ACHN (cell line): ENCODE data around the gene PSMC3IP.
A peak's percentile ranks its signal among the peaks of the same experiment; 100 is the strongest.
"Not testable (repeated sequence)": the region's sequence is repeated elsewhere in the genome, so short reads cannot be mapped to it uniquely, and the experiment has no call there.

Experiments used
- DNase-seq: peaks from one replicate; pipeline ENCODE4 v3.0.0-alpha.2; 2015
- in situ Hi-C: cut with HindIII; loops from 2 replicates; pipeline ENCODE4 v1.10.0; 2017; ENCODE audit warnings: low sequenced_read_pairs, low pct_ligation_motif_present, low pct_unique_long_range_greater_than_20kb

PSMC3IP gene

DNA sequence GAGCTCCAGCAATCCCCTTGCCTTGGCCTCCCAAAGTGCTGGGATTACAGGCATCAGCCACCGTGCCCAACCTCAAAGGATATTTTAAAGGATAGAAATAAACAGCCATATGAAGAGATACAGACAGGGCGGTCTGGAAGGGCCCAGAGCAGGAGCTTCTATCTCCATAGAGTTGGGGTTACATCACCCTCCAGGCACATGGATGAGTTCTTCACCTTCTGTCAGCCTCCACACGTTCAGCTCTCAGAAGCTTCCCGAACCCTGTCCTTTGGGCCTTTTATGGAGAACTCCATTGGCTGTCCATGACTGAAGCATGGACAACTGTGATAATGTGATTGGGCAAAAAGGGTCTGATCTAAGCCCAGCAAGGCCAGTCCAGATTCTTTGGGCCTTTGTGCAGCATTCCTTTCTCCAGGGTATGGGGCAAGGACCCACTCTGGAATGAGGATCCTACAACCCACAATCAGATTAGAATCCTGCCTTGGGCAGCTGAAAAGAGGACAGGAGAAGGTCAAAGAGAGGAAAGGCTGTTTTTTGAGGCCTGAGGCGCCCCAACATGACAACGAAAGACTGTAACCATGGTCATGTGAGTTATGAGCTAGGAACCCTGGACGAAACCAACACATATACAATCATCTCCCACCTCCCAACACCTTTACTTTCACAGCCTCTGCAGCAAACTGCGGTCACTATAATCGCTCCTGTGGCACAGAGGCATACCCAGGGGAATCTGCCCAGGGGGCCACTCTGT, 31.6 kb downstream of the PSMC3IP start:
- in situ Hi-C loops, result not testable (repeated sequence)

DNA sequence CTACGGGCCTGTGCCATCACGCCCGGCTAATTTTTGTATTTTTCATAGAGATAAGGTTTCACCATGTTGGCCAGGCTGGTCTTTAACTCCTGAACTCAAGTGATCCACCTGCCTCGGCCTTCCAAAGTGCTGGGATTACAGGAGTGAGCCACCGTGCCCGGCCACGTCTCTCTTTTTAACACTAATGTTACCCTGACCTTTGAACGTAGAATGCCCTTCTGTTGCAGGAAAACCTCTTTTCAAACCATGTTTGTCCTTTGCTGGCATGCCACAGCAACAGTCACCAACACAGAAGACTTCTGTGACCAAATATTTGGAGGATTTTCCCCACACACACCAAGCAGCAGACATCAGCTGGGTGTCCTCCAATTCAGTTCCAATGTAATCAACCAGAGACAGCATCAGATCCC, 32.6 kb downstream of the PSMC3IP start:
- no peak for DNase-seq
- in situ Hi-C loops, result no loop called here

More for the DNA sequence above, 31.6 kb downstream of the PSMC3IP start:
- not testable (repeated sequence) for DNase-seq

DNA sequence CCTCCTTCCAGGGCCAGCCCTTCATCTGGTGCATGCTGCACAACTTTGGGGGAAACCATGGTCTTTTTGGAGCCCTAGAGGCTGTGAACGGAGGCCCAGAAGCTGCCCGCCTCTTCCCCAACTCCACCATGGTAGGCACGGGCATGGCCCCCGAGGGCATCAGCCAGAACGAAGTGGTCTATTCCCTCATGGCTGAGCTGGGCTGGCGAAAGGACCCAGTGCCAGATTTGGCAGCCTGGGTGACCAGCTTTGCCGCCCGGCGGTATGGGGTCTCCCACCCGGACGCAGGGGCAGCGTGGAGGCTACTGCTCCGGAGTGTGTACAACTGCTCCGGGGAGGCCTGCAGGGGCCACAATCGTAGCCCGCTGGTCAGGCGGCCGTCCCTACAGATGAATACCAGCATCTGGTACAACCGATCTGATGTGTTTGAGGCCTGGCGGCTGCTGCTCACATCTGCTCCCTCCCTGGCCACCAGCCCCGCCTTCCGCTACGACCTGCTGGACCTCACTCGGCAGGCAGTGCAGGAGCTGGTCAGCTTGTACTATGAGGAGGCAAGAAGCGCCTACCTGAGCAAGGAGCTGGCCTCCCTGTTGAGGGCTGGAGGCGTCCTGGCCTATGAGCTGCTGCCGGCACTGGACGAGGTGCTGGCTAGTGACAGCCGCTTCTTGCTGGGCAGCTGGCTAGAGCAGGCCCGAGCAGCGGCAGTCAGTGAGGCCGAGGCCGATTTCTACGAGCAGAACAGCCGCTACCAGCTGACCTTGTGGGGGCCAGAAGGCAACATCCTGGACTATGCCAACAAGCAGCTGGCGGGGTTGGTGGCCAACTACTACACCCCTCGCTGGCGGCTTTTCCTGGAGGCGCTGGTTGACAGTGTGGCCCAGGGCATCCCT, 34.1 kb downstream of the PSMC3IP start:
- no peak for DNase-seq
- in situ Hi-C loops, result no loop called here

DNA sequence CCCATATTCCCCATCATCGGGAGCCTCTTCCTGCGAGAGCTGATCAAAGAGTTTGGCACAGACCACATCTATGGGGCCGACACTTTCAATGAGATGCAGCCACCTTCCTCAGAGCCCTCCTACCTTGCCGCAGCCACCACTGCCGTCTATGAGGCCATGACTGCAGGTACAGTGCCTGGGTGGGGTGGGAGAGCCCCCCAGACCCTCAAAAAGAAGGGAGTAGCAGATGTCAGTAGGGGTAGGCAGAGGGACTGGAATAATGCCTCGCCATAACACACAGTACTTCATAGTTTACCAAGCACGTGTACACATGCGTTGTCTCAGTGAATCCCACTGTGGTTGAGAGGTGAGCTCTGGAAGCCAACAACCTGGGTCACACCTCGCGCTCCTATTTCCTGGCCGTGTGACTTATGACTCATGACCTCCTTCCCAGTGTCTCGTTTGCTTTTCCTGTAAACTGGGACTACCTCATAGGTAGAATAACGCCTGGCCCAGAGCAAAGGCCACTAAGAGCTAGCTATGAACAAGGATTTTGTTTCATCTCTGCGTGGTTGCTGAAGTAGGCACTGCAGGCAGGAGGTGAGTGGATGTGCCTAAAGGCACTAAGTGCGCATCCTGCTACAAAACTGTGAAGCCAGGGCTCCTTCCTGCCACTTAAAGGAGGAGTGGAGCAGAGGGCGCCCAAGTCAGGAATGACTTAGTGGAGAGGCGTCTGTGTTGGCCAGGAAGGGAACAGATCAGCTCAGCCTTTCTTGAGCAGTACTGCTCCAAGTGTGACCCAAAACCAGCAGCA, 36.3 kb downstream of the PSMC3IP start:
- in situ Hi-C loops, result no loop called here
- DNase-seq, result no peak

DNA sequence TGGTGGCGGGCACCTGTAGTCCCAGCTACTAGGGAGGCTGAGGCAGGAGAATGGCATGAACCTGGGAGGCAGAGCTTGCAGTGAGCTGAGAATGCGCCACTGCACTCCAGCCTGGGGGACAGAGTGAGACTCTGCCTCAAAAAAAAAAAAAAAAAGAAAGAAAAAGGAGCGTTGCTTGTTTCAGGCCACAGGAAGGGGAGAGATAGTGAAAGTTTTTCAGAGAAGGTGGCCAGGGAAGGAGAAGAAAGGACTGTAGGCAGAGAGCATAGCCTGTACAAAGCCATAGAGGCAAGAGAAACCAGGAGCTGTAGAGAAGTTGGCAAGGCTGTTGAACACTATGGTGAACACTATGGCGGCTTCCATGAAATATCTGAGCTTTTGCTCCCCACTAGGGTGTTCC, 37.0 kb downstream of the PSMC3IP start:
- DNase-seq, in situ Hi-C loops: not testable (repeated sequence)

DNA sequence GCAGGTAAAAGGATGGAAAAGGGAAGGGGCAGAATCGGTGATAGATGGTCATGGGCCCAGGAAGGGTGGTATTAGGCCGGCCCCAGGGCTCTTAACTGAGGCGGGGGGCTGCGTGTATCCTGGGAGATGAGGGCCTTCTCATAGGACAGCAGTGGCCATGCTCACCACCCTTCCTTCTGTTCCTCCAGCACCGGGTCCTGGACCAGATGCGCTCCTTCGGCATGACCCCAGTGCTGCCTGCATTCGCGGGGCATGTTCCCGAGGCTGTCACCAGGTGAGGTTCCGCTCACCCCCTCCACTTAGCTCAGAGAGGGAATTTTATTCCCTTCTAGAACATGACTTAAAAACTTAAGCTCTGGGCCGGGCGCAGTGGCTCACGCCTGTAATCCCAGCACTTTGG, 39.0 kb downstream of the PSMC3IP start:
- no peak for DNase-seq
- in situ Hi-C loops, result no loop called here

DNA sequence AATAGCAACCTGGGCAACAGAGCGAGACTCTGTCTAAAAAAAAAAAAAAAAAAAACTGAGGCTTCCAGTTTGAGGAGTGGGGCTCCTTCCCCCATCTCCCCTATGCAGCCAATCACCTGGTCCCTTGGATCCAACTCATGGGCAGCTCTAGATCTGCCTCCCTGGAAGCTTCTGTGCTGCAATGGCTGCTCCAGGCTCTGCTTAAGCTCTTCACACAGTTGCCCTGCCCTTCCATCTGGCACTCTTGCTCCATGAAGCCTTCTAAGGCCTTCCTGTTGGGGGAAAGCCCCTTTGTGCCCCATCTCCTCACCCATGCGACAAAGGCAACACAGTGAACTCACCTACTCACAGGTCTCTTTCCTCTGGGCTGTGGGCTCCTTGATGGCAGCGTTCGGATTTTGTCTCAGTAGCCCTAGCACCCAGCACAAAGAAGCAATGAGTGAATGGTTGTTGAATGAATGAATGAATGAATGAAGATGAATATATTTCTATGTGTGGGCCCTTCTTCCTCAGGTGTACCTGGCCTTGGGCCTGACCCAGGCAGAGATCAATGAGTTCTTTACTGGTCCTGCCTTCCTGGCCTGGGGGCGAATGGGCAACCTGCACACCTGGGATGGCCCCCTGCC, 39.6 kb downstream of the PSMC3IP start:
- no peak for DNase-seq
- in situ Hi-C loops, result no loop called here

DNA sequence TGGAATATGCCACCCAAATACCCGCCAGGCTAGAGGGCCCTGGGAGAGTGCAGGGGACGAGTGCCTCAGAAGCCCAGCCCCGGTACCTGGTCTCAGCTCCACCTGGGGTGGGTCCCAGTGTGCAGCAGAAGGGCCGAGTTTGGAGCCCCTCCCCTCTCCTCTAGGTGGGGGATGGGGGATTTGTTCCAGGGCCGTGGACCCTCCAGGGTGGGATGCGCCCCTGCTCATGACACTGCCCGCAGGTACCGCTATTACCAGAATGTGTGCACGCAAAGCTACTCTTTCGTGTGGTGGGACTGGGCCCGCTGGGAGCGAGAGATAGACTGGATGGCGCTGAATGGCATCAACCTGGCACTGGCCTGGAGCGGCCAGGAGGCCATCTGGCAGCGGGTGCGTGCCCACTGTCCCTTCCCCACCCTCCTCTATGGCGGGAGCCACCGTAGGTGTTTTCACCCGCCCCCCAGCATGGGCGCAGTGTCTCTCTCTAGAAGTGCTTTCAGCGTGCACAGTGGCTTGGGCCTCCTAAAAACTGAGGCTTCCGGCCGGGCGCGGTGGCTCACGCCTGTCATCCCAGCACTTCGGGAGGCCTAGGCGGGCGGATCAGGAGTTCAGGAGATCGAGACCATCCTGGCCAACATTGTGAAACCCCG, 40.2 kb downstream of the PSMC3IP start:
- no peak for DNase-seq
- in situ Hi-C loops, result no loop called here

DNA sequence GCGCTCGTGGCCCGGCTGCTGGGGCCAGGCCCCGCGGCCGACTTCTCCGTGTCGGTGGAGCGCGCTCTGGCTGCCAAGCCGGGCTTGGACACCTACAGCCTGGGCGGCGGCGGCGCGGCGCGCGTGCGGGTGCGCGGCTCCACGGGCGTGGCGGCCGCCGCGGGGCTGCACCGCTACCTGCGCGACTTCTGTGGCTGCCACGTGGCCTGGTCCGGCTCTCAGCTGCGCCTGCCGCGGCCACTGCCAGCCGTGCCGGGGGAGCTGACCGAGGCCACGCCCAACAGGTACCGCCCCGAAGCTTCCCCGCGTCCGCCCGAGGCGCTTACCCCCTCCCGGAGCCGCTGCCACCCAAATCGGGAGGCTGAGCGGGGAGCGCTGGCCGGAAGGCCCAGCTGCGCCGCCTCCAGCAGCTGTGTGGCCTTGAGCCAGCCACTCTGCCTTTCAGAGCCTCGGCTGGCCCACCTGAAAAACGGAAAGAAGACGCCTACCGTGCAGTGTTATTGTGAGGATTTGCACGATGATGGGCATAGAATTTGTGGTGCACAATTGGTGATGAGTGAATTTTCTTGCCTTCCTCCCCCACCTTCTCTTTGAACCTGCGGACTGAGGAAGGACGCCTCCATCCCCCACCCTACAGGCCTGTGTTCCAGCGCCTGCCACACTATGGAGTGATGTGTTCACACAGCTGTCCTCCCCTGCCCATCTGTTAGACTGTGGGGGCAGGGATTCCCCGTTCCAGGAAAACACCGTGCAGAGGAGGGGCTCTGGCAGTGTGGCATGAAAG, 41.0 kb downstream of the PSMC3IP start:
- peak; percentile 83 for DNase-seq
- in situ Hi-C loops, result no loop called here

DNA sequence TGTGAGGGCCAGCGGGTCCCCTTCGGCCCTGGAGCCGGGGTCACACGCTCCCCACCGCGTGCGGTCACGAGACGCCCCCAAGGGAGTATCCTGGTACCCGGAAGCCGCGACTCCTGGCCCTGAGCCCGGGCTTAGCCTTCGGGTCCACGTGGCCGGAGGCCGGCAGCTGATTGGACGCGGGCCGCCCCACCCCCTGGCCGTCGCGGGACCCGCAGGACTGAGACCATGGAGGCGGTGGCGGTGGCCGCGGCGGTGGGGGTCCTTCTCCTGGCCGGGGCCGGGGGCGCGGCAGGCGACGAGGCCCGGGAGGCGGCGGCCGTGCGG, 41.5 kb downstream of the PSMC3IP start, which contains the start of gene NAGLU:
TSS of gene NAGLU (plus strand) at position 194 of the 324 bp plus-strand sequence. CDS start at position 226, 32 bp downstream.
- peak; percentile 91 for DNase-seq
- in situ Hi-C loops, result no loop called here

DNA sequence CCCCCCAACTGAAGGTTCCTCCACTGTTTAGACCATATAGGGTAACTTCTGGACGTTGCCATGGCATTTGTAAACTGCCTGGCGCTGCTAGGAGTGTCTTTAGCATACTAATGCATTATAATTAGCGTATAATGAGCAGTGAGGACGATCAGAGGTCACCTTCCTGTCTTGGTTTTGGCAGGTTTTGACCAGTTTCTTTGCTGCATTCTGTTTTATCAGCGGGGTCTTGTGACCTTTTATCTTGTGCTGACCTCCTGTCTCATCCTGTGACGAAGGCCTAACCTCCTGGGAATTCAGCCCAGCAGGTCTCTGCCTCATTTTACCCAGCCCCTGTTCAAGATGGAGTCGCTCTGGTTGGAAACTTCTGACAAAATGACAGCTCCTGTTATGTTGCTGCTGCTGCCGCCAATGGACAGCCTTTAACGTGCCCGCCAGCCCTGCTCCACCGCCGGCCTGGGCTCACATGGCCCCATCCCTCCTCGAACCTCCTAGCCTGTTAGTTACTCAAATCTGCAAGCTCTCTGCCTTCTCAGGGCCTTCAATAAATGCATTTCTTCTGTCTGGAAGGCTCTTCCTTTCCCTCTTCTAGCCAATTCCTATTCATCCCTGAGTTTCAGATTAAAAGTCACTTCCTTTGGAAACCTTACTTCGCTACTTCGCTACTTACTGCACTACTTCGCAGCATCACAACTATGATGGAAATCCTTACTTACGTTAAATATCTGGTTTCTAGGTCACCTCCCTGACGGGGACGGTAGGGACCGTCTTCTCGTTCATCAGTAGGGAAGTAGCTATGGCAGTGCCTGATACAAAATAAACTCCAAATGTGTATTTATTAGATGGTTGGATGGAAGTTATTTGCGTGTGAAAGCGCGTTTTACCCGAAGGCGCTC, 42.1 kb downstream of the PSMC3IP start:
- DNase-seq, result no peak
- in situ Hi-C loops, result no loop called here

DNA sequence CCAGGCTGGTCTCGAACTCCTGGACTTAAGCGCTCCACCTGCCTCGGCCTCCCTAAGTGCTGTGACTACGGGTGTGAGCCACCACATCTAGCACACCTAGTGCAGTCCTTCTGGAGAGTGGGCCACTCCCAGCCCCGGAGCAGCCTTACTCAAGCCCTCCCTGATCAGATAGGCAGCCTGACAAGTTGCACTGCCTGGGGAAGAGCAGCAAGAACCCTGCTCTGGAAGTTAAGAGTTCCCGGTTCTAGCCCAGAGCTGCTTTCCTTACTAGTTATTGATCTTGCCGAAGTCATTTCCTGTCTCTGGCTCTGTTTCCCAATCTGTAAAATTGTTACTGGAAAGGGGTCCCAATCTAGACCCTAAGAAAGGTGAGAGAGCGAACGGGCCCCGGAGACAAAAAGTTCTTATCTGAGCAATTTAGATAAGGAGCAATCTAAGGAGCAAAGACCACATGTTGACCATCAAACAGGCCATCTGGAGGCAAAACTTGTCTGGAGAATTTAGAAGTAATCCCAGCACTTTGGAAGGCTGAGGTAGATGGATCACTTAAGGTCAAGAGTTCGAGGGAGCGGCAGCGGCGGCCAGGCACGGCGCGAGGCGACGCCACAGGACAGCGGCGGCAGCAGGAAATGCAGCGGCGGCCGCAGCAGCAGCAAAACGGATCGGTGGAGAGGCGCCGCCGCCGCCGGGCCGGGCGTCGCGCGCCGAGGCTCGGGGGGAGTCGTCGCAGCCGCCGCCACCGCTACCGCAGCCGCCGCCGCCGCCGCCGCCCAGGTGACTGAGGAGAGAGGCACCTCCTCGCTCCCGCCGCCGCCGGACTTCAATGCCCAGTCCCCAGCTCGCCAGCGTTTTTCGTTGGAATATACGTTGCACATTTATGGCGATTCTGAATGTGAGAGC, 45.8 kb downstream of the PSMC3IP start:
- peak; percentile 67 for DNase-seq
- in situ Hi-C loops, result no loop called here

DNA sequence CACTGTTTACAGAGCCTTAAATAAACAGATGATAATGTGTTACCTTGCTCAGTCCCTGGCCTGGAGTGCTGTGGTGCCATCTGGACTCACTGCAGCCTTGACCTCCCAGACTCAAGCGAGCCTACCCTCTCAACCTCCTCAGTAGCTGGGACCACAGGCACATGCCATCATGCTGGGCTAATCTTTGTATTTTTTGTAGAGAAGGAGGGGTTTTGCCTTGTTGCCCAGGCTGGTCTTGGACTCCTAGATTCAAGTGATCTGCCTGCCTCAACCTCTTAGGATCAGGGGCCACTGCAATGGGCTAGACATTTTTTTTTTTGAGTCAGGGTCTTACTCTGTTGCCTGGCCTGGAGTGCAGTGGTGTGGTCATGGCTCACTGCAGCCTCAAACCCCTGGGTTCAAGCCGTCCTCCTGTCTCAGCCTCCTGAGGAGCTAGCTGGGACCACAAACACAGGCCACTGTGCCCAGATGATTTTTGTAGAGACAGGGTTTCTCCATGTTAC, 46.5 kb downstream of the PSMC3IP start:
- DNase-seq, result no peak
- in situ Hi-C loops, result no loop called here

DNA sequence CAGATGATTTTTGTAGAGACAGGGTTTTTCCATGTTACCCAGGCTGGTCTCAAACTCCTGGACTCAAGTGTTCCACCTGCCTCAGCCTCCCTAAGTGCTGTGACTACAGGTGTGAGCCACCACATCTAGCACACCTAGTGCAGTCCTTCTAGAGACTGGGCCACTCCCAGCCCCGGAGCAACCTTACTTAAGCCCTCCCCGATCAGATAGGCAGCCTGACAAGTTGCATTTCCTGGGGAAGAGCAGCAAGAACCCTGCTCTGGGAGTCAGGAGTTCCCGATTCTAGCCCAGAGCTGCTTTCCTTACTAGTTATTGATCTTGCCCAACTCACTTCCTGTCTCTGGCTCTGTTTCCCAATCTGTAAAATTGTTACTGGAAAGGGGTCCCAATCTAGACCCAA, 48.5 kb downstream of the PSMC3IP start:
- DNase-seq, result no peak
- in situ Hi-C loops, result loop anchor here (10.0 kb wide), 1 partner anchor 214 kb away; no protein-coding TSS in a partner anchor

DNA sequence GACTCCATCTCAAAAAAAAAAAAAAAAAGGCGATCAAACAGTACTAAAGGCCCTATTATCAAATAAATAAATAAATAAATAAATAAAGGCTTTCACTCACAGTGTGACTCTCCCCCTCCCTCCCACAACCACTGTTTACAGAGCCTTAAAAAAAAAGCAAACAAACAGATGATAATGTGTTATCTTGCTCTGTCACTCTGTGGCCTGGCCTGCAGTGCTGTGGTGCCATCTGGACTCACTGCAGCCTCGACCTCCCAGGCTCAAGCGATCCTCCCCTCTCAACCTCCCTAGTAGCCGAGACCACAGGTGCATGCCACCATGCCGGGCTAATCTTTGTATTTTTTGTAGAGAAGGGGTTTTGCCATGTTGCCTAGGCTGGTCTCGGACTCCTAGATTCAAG, 49.6 kb downstream of the PSMC3IP start:
- in situ Hi-C loops, result loop anchor here (10.0 kb wide), 1 partner anchor 213 kb away; no protein-coding TSS in a partner anchor
- DNase-seq, result no peak
